MM.1S (cell line): ENCODE measurements around the gene PCDHGA8.

Source experiments
- DNase-seq: peaks from one replicate; pipeline ENCODE4 v3.0.0-alpha.2; 2015
- H2AFZ ChIP-seq: fragments of 300-600 bp; sonication (generic); 2 replicates; pipeline ENCODE4 v1.6.0; 2016; ENCODE audit warnings: antibody characterized with exemption, low read length
- H3F3A ChIP-seq: fragments of 300-600 bp; sonication (generic); 2 replicates; pipeline ENCODE4 v1.6.1; 2016; ENCODE audit warnings: mild to moderate bottlenecking, antibody characterized with exemption, low read length, moderate library complexity, mixed read lengths; ENCODE audit not compliant: insufficient read depth
- H3K27ac ChIP-seq: fragments of 300-600 bp; sonication (generic); 2 replicates; pipeline ENCODE4 v1.5.1; 2016; ENCODE audit warnings: mild to moderate bottlenecking, low read length
- H3K27me3 ChIP-seq: fragments of 300-600 bp; sonication (generic); replicated peaks from 2 replicates; pipeline ENCODE4 v1.6.0; 2016; ENCODE audit warnings: low read length; ENCODE audit not compliant: insufficient read depth
- H3K36me3 ChIP-seq: fragments of 300-600 bp; sonication (generic); replicated peaks from 2 replicates; pipeline ENCODE4 v1.6.1; 2016; ENCODE audit warnings: mild to moderate bottlenecking, low read length, mixed read lengths; ENCODE audit not compliant: insufficient read depth
- H3K4me1 ChIP-seq: fragments of 300-600 bp; sonication (generic); 2 replicates; pipeline ENCODE4 v1.6.1; 2016; ENCODE audit warnings: low read length, mixed read lengths
- H3K4me2 ChIP-seq: fragments of 300-600 bp; sonication (generic); 2 replicates; pipeline ENCODE4 v1.6.0; 2016; ENCODE audit warnings: low read depth, low read length
- H3K4me3 ChIP-seq: fragments of 300-600 bp; sonication (generic); 2 replicates; pipeline ENCODE4 v1.5.1; 2016; ENCODE audit warnings: low read length, mixed read lengths
- H3K79me2 ChIP-seq: fragments of 300-600 bp; sonication (generic); 2 replicates; pipeline ENCODE4 v1.6.1; 2016; ENCODE audit warnings: mixed run types, low read length, mixed read lengths
- H3K9ac ChIP-seq: fragments of 300-600 bp; sonication (generic); 2 replicates; pipeline ENCODE4 v1.6.1; 2016; ENCODE audit warnings: low read length, mixed read lengths
- H3K9me2 ChIP-seq: fragments of 300-600 bp; sonication (generic); replicated peaks from 2 replicates; pipeline ENCODE4 v1.6.1; 2016; ENCODE audit warnings: mild to moderate bottlenecking, low read length, mixed read lengths; ENCODE audit not compliant: insufficient read depth
- H3K9me3 ChIP-seq: fragments of 300-600 bp; sonication (generic); replicated peaks from 2 replicates; pipeline ENCODE4 v1.6.1; 2016; ENCODE audit warnings: mild to moderate bottlenecking, low read length, mixed read lengths; ENCODE audit not compliant: insufficient read depth
- H4K20me1 ChIP-seq: fragments of 300-600 bp; sonication (generic); 2 replicates; pipeline ENCODE4 v1.6.1; 2016; ENCODE audit warnings: mild to moderate bottlenecking, low read length, moderate library complexity, mixed read lengths; ENCODE audit not compliant: insufficient read depth
- CTCF ChIP-seq: fragments of 300-600 bp; sonication (generic); IDR thresholded peaks from 2 replicates; pipeline ENCODE4 v1.5.1; 2016; ENCODE audit warnings: antibody characterized with exemption, low read length, mixed read lengths
- EZH2 ChIP-seq: fragments of 300-600 bp; sonication (generic); optimal IDR thresholded peaks from 2 replicates; pipeline ENCODE3; 2017; ENCODE audit warnings: low read depth, mild to moderate bottlenecking, antibody characterized with exemption, low read length, mixed read lengths
- EZH2phosphoT487 ChIP-seq: fragments of 300-600 bp; sonication (generic); IDR thresholded peaks from 2 replicates; pipeline ENCODE4 v1.6.1; 2018; ENCODE audit warnings: antibody characterized with exemption, low read length

PCDHGA8 gene

GRCh38 chr5:141356133-141356532 lies 36.3 kb upstream of the PCDHGA8 start:
- Histone ChIP-seq H3K4me1 (no peaks in the 10 kb centered on the region), H3K9me2 (no peaks in the 10 kb centered on the region), H3K9me3 (no peaks in the 10 kb centered on the region), H2AFZ (no peak overlapping the region), H3K36me3 (no peaks in the 10 kb centered on the region), H3K4me2 (no peak overlapping the region), H3F3A (no peaks in the 10 kb centered on the region), H3K9ac (no peak overlapping the region), H4K20me1 (no peaks in the 10 kb centered on the region), H3K27ac (no peak overlapping the region), H3K79me2 (no peaks in the 10 kb centered on the region), H3K4me3 (no peak overlapping the region), H3K27me3 (no peaks in the 10 kb centered on the region)
- no peak for TF ChIP-seq CTCF
- TF ChIP-seq EZH2phosphoT487: no peak
- TF ChIP-seq EZH2: no peak
- DNase-seq: no peak

GRCh38 chr5:141356950-141357349 lies 35.5 kb upstream of the PCDHGA8 start:
- Histone ChIP-seq H3K4me1 (no peaks in the 10 kb centered on the region), H2AFZ (no peak overlapping the region), H3K9me2 (no peaks in the 10 kb centered on the region), H3K4me2 (no peak overlapping the region), H3K27ac (no peak overlapping the region), H3K4me3 (no peak overlapping the region), H4K20me1 (no peaks in the 10 kb centered on the region), H3K9me3 (no peaks in the 10 kb centered on the region), H3K36me3 (no peaks in the 10 kb centered on the region), H3F3A (no peaks in the 10 kb centered on the region), H3K9ac (no peak overlapping the region), H3K27me3 (no peaks in the 10 kb centered on the region), H3K79me2 (no peaks in the 10 kb centered on the region)
- TF ChIP-seq EZH2: no peak
- TF ChIP-seq CTCF: no peak
- no peak for TF ChIP-seq EZH2phosphoT487
- DNase-seq: no peak

- no peaks in the 10 kb centered on the region for H3K9me3 ChIP-seq
- H3K27me3 ChIP-seq: no peaks in the 10 kb centered on the region; the same call in 1 of the 2 replicates
Observed at GRCh38 chr5:141359790-141360426, 32.5 kb upstream of the PCDHGA8 start, which contains the start of gene PCDHGB2. PCDHGB2 (plus strand) TSS chr5:141359994; CDS start chr5:141360136, 142 bp downstream.

More at GRCh38 chr5:141359790-141360426, 32.5 kb upstream of the PCDHGA8 start, which contains the start of gene PCDHGB2:
- DNase-seq: peak; percentile 50
- no peaks in the 10 kb centered on the region for H3K9me2 ChIP-seq
- H3K4me1 ChIP-seq: no peaks in the 10 kb centered on the region
- no peaks in the 10 kb centered on the region for H3K36me3 ChIP-seq
- no peaks in the 10 kb centered on the region for H4K20me1 ChIP-seq
- no peaks in the 10 kb centered on the region for H3F3A ChIP-seq
- no peaks in the 10 kb centered on the region for H3K79me2 ChIP-seq
- peak within 1 kb of the TSS; percentile 55; the same call in 1 of the 2 replicates for H2AFZ ChIP-seq
- no peak within 1 kb of the TSS for H3K9ac ChIP-seq
- H3K27ac ChIP-seq: no peak within 1 kb of the TSS
- H3K4me2 ChIP-seq: peak within 1 kb of the TSS; percentile 46
- H3K4me3 ChIP-seq: peak within 1 kb of the TSS; percentile 48
- TF ChIP-seq CTCF: peak; percentile 46
- TF ChIP-seq EZH2: no peak
- TF ChIP-seq EZH2phosphoT487: no peak
